Osteocyte (in vitro differentiated cells): ENCODE measurements around the gene CORO1C. TPM values are rescaled to one million over a fixed set of nuclear protein-coding genes. Genes with fewer than 3 reads are reported as not detected.

Experiments used
- DNase-seq: peaks from one replicate; pipeline ENCODE4 v3.0.0; 2021; ENCODE audit warnings: mixed read lengths; ENCODE audit not compliant: unreplicated experiment; ENCODE audit errors: extremely low spot score
- H3K27ac Mint-ChIP-seq: one replicate; pipeline ENCODE4 v1.8.0; 2021; ENCODE audit warnings: mild to moderate bottlenecking, mixed read lengths; ENCODE audit not compliant: unreplicated experiment
- H3K27me3 Mint-ChIP-seq: one replicate; pipeline ENCODE4 v1.8.0; 2021; ENCODE audit warnings: mixed read lengths; ENCODE audit not compliant: unreplicated experiment
- H3K36me3 Mint-ChIP-seq: one replicate; pipeline ENCODE4 v1.8.0; 2021; ENCODE audit warnings: mixed read lengths; ENCODE audit not compliant: unreplicated experiment
- H3K4me1 Mint-ChIP-seq: one replicate; pipeline ENCODE4 v1.8.0; 2021; ENCODE audit warnings: mixed read lengths; ENCODE audit not compliant: unreplicated experiment
- H3K4me3 Mint-ChIP-seq: one replicate; pipeline ENCODE4 v1.8.0; 2021; ENCODE audit warnings: mild to moderate bottlenecking, moderate library complexity, mixed read lengths; ENCODE audit not compliant: unreplicated experiment
- H3K9me3 Mint-ChIP-seq: one replicate; pipeline ENCODE4 v1.8.0; 2021; ENCODE audit warnings: mixed read lengths; ENCODE audit not compliant: unreplicated experiment
- CTCF ChIP-seq: fragments of 200-600 bp; sonication (generic); IDR thresholded peaks from 2 replicates; pipeline ENCODE4 v1.5.0; 2021; ENCODE audit warnings: antibody characterized with exemption, mild to moderate bottlenecking, moderate library complexity
- total RNA-seq: library from RNA; stranded (reverse); gene quantifications from 2 replicates; pipeline ENCODE4 v1.2.1, GENCODE V29; 2021

Gene CORO1C
- total RNA-seq, 1 donor from 2014 or later: 234 TPM

GRCh38 chr12:108643941-108644810, 87.1 kb downstream of the CORO1C start:
- Mint-ChIP-seq H3K27ac (peak overlapping the region; percentile 52), H3K4me3 (no peak overlapping the region), H3K27me3 (no peaks in the 10 kb centered on the region), H3K9me3 (no peaks in the 10 kb centered on the region), H3K4me1 (peaks cover 24% of the 10 kb centered on the region), H3K36me3 (peaks cover 60% of the 10 kb centered on the region)
- TF ChIP-seq CTCF: no peak
- no peak for DNase-seq

- Mint-ChIP-seq H3K4me1 (peaks cover 33% of the 10 kb centered on the region), H3K27me3 (no peaks in the 10 kb centered on the region), H3K4me3 (no peak overlapping the region), H3K27ac (no peak overlapping the region), H3K36me3 (peaks cover 49% of the 10 kb centered on the region), H3K9me3 (no peaks in the 10 kb centered on the region)
- no peak for DNase-seq
- TF ChIP-seq CTCF: no peak
Observed at GRCh38 chr12:108642899-108643654, 88.2 kb downstream of the CORO1C start.

- H3K36me3 Mint-ChIP-seq: peaks cover 43% of the 10 kb centered on the region
- no peak overlapping the region for H3K4me3 Mint-ChIP-seq
- no peak for TF ChIP-seq CTCF
- peaks cover 36% of the 10 kb centered on the region for H3K4me1 Mint-ChIP-seq
- no peaks in the 10 kb centered on the region for H3K9me3 Mint-ChIP-seq
- no peak overlapping the region for H3K27ac Mint-ChIP-seq
- no peaks in the 10 kb centered on the region for H3K27me3 Mint-ChIP-seq
- no peak for DNase-seq
Observed at GRCh38 chr12:108642269-108642870, 88.9 kb downstream of the CORO1C start.

GRCh38 chr12:108641446-108642268, 89.7 kb downstream of the CORO1C start:
- H3K36me3 Mint-ChIP-seq: peaks cover 40% of the 10 kb centered on the region
- H3K27ac Mint-ChIP-seq: no peak overlapping the region
- no peak overlapping the region for H3K4me3 Mint-ChIP-seq
- no peaks in the 10 kb centered on the region for H3K9me3 Mint-ChIP-seq
- TF ChIP-seq CTCF: no peak
- DNase-seq: no peak
- H3K4me1 Mint-ChIP-seq: peaks cover 36% of the 10 kb centered on the region
- no peaks in the 10 kb centered on the region for H3K27me3 Mint-ChIP-seq
